Psoas muscle (tissue), 8 donors: ENCODE data around the gene UBE2QL1. TPM values are rescaled to one million over a fixed set of nuclear protein-coding genes. Genes with fewer than 3 reads are reported as not detected.

Experiments
- ATAC-seq, 4 donors: fragments of 200-7000 bp; cut with Tn5 transposase; one replicate each; pipeline ENCODE4 v1.9.1; 2020; ENCODE audit warnings: moderate library complexity in 3 of 4, mild to moderate bottlenecking in 2 of 4
- DNase-seq, 2 donors: peaks; one replicate each; pipeline ENCODE4 v3.0.0-alpha.2; 2020
- H3K27ac ChIP-seq: fragments of 200-600 bp; one replicate; pipeline ENCODE4 v1.8.0; 2022
- H3K27me3 ChIP-seq, 3 donors: fragments of 200-600 bp in 1 of 3; one replicate each; pipeline versions ENCODE4 v1.6.1 to v1.8.0; 2013 to 2022; ENCODE audit warnings: low read length in 2 of 3, mild to moderate bottlenecking in 2 of 3, moderate library complexity in 1 of 3; ENCODE audit not compliant: insufficient read depth in 3 of 3
- H3K36me3 ChIP-seq, 2 donors: fragments of 200-600 bp in 1 of 2; one replicate each; pipeline versions ENCODE4 v1.6.1 to v1.8.0; 2013 to 2022; ENCODE audit warnings: low read depth in 1 of 2, mild to moderate bottlenecking in 1 of 2, moderate library complexity in 1 of 2; ENCODE audit not compliant: insufficient read depth in 1 of 2
- H3K4me1 ChIP-seq: fragments of 200-600 bp; one replicate; pipeline ENCODE4 v1.8.0; 2022
- H3K4me3 ChIP-seq: fragments of 200-600 bp; one replicate; pipeline ENCODE4 v1.8.0; 2022; ENCODE audit warnings: mild to moderate bottlenecking
- H3K9me3 ChIP-seq: fragments of 200-600 bp; one replicate; pipeline ENCODE4 v1.8.0; 2022
- CTCF ChIP-seq: fragments of 200-600 bp; IDR thresholded peaks from one replicate; pipeline ENCODE4 v1.8.0; 2022; ENCODE audit warnings: antibody characterized with exemption
- WGBS, 3 donors: extraction: QIAGEN DNeasy Blood & Tissue Kit; methylation state at CpG; one replicate each; pipeline versions ENCODE4 v1.1.6 to v1.1.7; 2013; 5-methylcytosine and 5-hydroxymethylcytosine counted together
- intact Hi-C, 2 donors: fragments of 100-400 bp; cut with DNase I; formaldehyde crosslinking; loops; one replicate each; pipeline versions ENCODE4 v1.11.0 to v1.14.2; 2022
- polyA plus RNA-seq, 3 donors: library from polyadenylated mRNA; stranded (reverse); fragments of 200-250 nt; gene quantifications; one replicate each; pipeline ENCODE4 v1.2.3, GENCODE V29; 2013
- total RNA-seq, 4 donors: library from RNA; stranded (reverse); fragmentation: NEBNext Ultra II Directional in 2 of 4; extraction: Animal tissue kit (Norgen Biotek cat#: 25700) in 2 of 4; gene quantifications; one replicate each; pipeline versions ENCODE4 v1.2.1 to v1.2.4, GENCODE V29; 2021 to 2023
- donor health status: healthy with polysubstance abuse.
- donor health status: DM: no; HTN: no; CAD: no; lungs with moderate emphysema.
- donor health status: Bipolar disorder and iron deficiency.
- donor health status: healthy.
- donor health status: DM: yes; HTN: yes; CAD: no.
- donor health status: DM: no; HTN: no; CAD: no.
- donor health status: DM: no; HTN: no; CAD: no.
- donor health status: DM: yes; HTN: yes; CAD: no.

Gene UBE2QL1
- total and polyA plus RNA-seq, 7 donors = 3.2 to 96.2 (median 20.9) TPM

DNA sequence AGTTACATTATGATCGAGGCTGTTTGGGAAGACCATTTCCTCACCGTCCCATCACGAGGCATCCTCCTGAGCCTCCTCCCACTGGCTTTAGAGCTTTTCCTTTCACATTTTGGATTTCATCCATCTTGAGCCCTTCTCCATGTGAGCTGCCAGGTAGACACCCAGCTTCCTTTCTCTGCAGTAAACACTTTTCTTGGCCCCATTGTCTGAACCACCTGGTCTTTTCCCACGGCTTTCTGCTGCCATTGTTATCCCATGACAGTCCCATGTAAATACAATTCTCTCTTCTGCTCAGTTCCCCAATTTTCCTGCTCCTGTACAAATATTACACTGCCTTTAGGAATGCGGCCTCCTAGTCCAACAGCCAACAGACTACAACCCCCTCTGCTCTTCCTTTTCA lies 24.1 kb downstream of the UBE2QL1 start:
- Histone ChIP-seq H3K27me3 (no peaks in the 10 kb centered on the region), H3K4me1 (peaks cover 41% of the 10 kb centered on the region), H3K9me3 (peaks cover 4% of the 10 kb centered on the region), H3K36me3 (peaks cover 0 to 13% of the 10 kb centered on the region in 2 donors), H3K4me3 (no peak overlapping the region), H3K27ac (peak overlapping the region; percentile 5)
- ATAC-seq (no peak), DNase-seq (no peak)
- TF ChIP-seq CTCF = no peak
- intact Hi-C loops = no loop called here
- WGBS, 3 donors = 61 to 67% (median 64%) methylated on average over 5 of the region's 5 CpGs

- no peak for TF ChIP-seq CTCF
- Histone ChIP-seq H3K27me3 (no peaks in the 10 kb centered on the region), H3K4me1 (peaks cover 45% of the 10 kb centered on the region), H3K4me3 (no peak overlapping the region), H3K27ac (peak overlapping the region; percentile 5), H3K36me3 (peaks cover 0 to 13% of the 10 kb centered on the region in 2 donors), H3K9me3 (peaks cover 4% of the 10 kb centered on the region)
- ATAC-seq = peak; percentile 45 to 67 (median 57)
- intact Hi-C loops = no loop called here
- DNase-seq = no peak
- WGBS, 3 donors = 65 to 88% (median 72%) methylated on average over 6 of the region's 6 CpGs
Measured at GRCh38 chr5:6473284-6473683, 24.6 kb downstream of the UBE2QL1 start.

DNA sequence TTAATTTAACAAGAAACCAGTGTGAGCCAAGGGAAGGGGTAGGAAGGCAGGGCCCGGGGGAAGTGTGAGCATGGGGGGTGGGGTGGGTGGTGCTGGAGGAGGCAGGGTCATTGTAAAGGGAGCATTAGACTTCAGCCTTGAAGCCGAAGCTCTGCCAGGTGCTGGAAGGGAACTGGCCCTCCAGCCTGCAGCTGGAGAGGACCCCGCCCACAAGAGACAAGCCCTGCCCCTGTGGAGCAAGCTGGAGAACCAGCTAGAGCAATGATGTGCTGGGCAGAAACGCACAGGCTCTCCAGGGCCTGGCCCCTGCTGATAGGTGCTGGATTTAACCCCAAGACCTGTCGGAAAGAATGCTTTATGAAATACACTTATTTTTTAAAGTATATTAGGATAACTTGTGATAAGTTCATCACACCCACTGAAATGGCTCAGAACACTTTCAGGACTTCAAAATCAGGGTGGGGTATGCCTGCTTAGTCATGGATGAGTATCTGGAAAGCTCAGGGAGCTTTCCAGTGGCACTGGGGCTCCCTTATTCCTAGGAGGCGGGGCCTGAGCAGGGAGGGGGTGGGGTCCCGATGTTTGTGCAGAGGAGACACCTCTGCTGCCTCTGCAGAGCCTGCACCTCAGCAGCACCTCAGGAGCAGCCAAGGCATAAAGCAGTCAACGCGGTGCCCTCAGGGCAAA lies 27.1 kb downstream of the UBE2QL1 start:
- no peak for DNase-seq
- H3K4me1 ChIP-seq = peaks cover 45% of the 10 kb centered on the region
- H3K27ac ChIP-seq = no peak overlapping the region

GRCh38 chr5:6476313-6476661 lies 27.6 kb downstream of the UBE2QL1 start:
- H3K27me3 ChIP-seq = no peaks in the 10 kb centered on the region
- H3K36me3 ChIP-seq = no peaks in the 10 kb centered on the region
- no peak for TF ChIP-seq CTCF
- no peak for ATAC-seq
- H3K4me3 ChIP-seq = no peak overlapping the region
- H3K27ac ChIP-seq = no peak overlapping the region
- H3K4me1 ChIP-seq = peaks cover 45% of the 10 kb centered on the region
- intact Hi-C loops = no loop called here
- no peak for DNase-seq
- WGBS, 3 donors = 80 to 87% (median 81%) methylated on average over 6 of the region's 6 CpGs
- H3K9me3 ChIP-seq = peaks cover under 1% of the 10 kb centered on the region

More for the DNA sequence above, 27.1 kb downstream of the UBE2QL1 start:
- H3K36me3 ChIP-seq = no peaks in the 10 kb centered on the region
- no peaks in the 10 kb centered on the region for H3K27me3 ChIP-seq
- H3K4me3 ChIP-seq = no peak overlapping the region
- TF ChIP-seq CTCF = no peak
- peak in 2 of 4 donors; percentile 2 to 27 for ATAC-seq
- intact Hi-C loops = no loop called here
- H3K9me3 ChIP-seq = peaks cover 4% of the 10 kb centered on the region
- WGBS, 3 donors = 60 to 64% (median 60%) methylated on average over 9 of the region's 9 CpGs

DNA sequence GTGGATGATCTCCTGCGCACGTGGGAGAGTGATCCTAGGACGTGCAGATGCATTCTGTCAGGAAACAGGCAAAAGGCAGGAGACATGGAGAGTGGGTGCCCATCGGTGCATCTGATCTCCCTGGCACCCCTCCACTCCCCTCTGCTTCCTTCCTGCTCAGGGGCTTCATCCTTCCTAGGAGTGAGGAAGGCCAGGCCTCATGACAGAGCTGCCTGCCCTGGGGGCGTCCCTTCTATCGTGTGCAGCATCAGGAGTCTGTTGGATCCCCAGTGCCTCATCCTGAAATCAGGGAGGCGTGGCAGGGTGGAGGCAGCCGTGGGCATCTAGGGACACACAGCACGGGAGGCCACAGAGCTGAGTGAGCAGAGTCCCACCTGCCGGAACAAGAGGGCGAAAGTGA lies 30.1 kb downstream of the UBE2QL1 start:
- no peak overlapping the region for H3K27ac ChIP-seq
- peaks cover 37% of the 10 kb centered on the region for H3K4me1 ChIP-seq
- no peaks in the 10 kb centered on the region for H3K36me3 ChIP-seq
- intact Hi-C loops = no loop called here
- ATAC-seq (no peak), DNase-seq (no peak)
- WGBS, 3 donors = 86 to 89% (median 87%) methylated on average over 11 of the region's 11 CpGs
- no peak overlapping the region for H3K4me3 ChIP-seq
- no peaks in the 10 kb centered on the region for H3K9me3 ChIP-seq
- no peaks in the 10 kb centered on the region for H3K27me3 ChIP-seq
- TF ChIP-seq CTCF = no peak
